GM12878 (cell line): Measurements from ENCODE around the gene GTPBP1. TPM values are rescaled to one million over a fixed set of nuclear protein-coding genes. Genes with fewer than 3 reads are reported as not detected.

Experiments used
- BCL11A ChIP-seq: IDR thresholded peaks from 2 replicates; pipeline ENCODE4 v1.6.1; 2011; ENCODE audit warnings: low read depth, low read length
- CBX5 ChIP-seq: sonication (generic); IDR thresholded peaks from 2 replicates; pipeline ENCODE4 v1.6.1; 2016; ENCODE audit warnings: low read depth, moderate library complexity, mild to moderate bottlenecking, inconsistent platforms
- CREM ChIP-seq: IDR thresholded peaks from 2 replicates; pipeline ENCODE4 v1.6.1; 2014; ENCODE audit warnings: antibody characterized with exemption, low read depth
- FOXM1 ChIP-seq: IDR thresholded peaks from 2 replicates; pipeline ENCODE4 v1.6.1; 2012; ENCODE audit warnings: low read depth, mild to moderate bottlenecking, inconsistent platforms, low read length, moderate library complexity
- GATAD2B ChIP-seq: fragments of 450-650 bp; conservative IDR thresholded peaks from 2 replicates; pipeline ENCODE4 v1.6.1; 2017; ENCODE audit warnings: low read depth, mild to moderate bottlenecking, moderate library complexity
- HDAC2 ChIP-seq: fragments of 200-600 bp; sonication (generic); IDR thresholded peaks from 2 replicates; pipeline ENCODE4 v1.6.1; 2017
- PAX5 ChIP-seq: IDR thresholded peaks from 2 replicates; pipeline ENCODE4 v1.6.1; 2011; ENCODE audit warnings: low read depth, low read length, borderline replicate concordance
- POLR2A ChIP-seq: IDR thresholded peaks from 2 replicates; pipeline ENCODE4 v1.6.1; 2011; ENCODE audit warnings: low read depth, mild to moderate bottlenecking, low read length
- RAD21 ChIP-seq: IDR thresholded peaks from 2 replicates; pipeline ENCODE4 v1.6.1; 2011; ENCODE audit warnings: mild to moderate bottlenecking, low read depth, low read length, moderate library complexity; ENCODE audit not compliant: insufficient read depth
- SIX5 ChIP-seq: IDR thresholded peaks from 2 replicates; pipeline ENCODE4 v1.6.1; 2011; ENCODE audit warnings: mild to moderate bottlenecking, low read depth, low read length, moderate library complexity; ENCODE audit not compliant: severe bottlenecking
- SMC3 ChIP-seq: IDR thresholded peaks from 2 replicates; pipeline ENCODE4 v1.6.1; 2011; ENCODE audit warnings: low read length, improper control_type of control experiment, borderline replicate concordance
- STAT3 ChIP-seq: IDR thresholded peaks from 2 replicates; pipeline ENCODE4 v1.6.1; 2011; ENCODE audit warnings: low read depth, low read length, improper control_type of control experiment
- ZNF384 ChIP-seq: IDR thresholded peaks from 2 replicates; pipeline ENCODE4 v1.6.1; 2012; ENCODE audit warnings: low read depth, mild to moderate bottlenecking, low read length, improper control_type of control experiment, borderline replicate concordance
- ZNF622 ChIP-seq: fragments of 450-650 bp; IDR thresholded peaks from 2 replicates; pipeline ENCODE4 v1.6.1; 2017; ENCODE audit warnings: mild to moderate bottlenecking, inconsistent platforms
- ZZZ3 ChIP-seq: IDR thresholded peaks from 2 replicates; pipeline ENCODE4 v1.6.1; 2011; ENCODE audit warnings: low read depth; ENCODE audit not compliant: control insufficient read depth, insufficient read length
- polyA plus RNA-seq, 11 experiments: library from polyadenylated mRNA; depleted of rRNA in 4 of 11; unstranded in 6 of 11; stranded (reverse) in 5 of 11; fragments of >200 nt; fragmentation: Nextera tagmentation in 4 of 11; fragmentation: Illumina TruSeq in 1 of 11; extraction: Ambion mirVana in 4 of 11; extraction: Trizol in 1 of 11; gene quantifications; 1 replicate in 1 of 11; 2 replicates in 10 of 11; pipeline versions ENCODE4 v1.2.1 to v1.2.3, GENCODE V29; 2011 to 2016; ENCODE audit warnings: inconsistent platforms in 2 of 11, missing spikeins in 2 of 11, low read depth in 1 of 11
- total RNA-seq, 4 experiments: library from RNA; depleted of rRNA in 3 of 4; stranded (reverse); fragments of >200 nt in 3 of 4; fragmentation: Illumina TruSeq in 1 of 4; extraction: Trizol in 1 of 4; gene quantifications; 2 replicates each; pipeline versions ENCODE4 v1.2.1 to v1.2.3, GENCODE V29; 2013 to 2021
- TF ChIP-seq, protein P1 (sequence below): fragments of 450-650 bp; IDR thresholded peaks from 2 replicates; pipeline ENCODE4 v1.6.1; 2017; ENCODE audit warnings: mild to moderate bottlenecking, moderate library complexity
- TF ChIP-seq, protein P2 (sequence below), 3 experiments: IDR thresholded peaks in 2 of 3; conservative IDR thresholded peaks in 1 of 3; 2 replicates each; pipeline ENCODE4 v1.5.1; 2011; ENCODE audit warnings: low read depth in 3 of 3, low read length in 3 of 3, mild to moderate bottlenecking in 3 of 3, control low read depth in 2 of 3, moderate library complexity in 2 of 3, inconsistent platforms in 1 of 3, mixed read lengths in 1 of 3; ENCODE audit not compliant: control insufficient read depth in 2 of 3, insufficient read depth in 1 of 3; ENCODE audit errors: extremely low read depth in 1 of 3

Gene GTPBP1
- total and polyA plus RNA-seq, 10 of the 15 experiments (the other 5 are each of a cell fraction or from before 2014, with no cell fraction given), result 0.89 to 63.1 (median 34.2) TPM

DNA sequence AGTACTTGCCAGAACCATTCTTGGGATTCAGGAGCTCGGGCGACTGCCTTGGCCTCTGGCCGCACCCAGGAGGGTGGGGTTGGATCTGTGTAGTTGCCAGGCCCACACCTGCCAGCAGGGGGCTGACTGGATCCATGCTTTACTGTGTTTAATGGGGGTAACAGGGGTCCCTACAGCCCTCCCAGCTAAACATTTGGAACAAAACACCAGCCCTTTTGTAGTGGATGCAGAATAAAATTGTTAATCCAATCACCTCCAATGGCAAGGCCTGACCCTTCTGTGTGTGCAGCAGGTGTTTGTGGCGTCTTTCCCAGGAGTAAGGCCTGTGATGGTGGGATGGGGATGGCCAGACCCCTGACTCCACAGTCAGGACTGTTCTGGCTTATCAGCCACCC, 27.6 kb downstream of the GTPBP1 start (continued):
- TF ChIP-seq, protein P1, sequence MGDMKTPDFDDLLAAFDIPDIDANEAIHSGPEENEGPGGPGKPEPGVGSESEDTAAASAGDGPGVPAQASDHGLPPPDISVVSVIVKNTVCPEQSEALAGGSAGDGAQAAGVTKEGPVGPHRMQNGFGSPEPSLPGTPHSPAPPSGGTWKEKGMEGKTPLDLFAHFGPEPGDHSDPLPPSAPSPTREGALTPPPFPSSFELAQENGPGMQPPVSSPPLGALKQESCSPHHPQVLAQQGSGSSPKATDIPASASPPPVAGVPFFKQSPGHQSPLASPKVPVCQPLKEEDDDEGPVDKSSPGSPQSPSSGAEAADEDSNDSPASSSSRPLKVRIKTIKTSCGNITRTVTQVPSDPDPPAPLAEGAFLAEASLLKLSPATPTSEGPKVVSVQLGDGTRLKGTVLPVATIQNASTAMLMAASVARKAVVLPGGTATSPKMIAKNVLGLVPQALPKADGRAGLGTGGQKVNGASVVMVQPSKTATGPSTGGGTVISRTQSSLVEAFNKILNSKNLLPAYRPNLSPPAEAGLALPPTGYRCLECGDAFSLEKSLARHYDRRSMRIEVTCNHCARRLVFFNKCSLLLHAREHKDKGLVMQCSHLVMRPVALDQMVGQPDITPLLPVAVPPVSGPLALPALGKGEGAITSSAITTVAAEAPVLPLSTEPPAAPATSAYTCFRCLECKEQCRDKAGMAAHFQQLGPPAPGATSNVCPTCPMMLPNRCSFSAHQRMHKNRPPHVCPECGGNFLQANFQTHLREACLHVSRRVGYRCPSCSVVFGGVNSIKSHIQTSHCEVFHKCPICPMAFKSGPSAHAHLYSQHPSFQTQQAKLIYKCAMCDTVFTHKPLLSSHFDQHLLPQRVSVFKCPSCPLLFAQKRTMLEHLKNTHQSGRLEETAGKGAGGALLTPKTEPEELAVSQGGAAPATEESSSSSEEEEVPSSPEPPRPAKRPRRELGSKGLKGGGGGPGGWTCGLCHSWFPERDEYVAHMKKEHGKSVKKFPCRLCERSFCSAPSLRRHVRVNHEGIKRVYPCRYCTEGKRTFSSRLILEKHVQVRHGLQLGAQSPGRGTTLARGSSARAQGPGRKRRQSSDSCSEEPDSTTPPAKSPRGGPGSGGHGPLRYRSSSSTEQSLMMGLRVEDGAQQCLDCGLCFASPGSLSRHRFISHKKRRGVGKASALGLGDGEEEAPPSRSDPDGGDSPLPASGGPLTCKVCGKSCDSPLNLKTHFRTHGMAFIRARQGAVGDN, result no peak
- TF ChIP-seq FOXM1, result no peak; the same call in 1 of the 2 replicates
- no peak for TF ChIP-seq PAX5
- TF ChIP-seq ZNF622, result no peak
- no peak for TF ChIP-seq HDAC2
- no peak for TF ChIP-seq SIX5
- TF ChIP-seq SMC3, result peak; percentile 48; the same call in 1 of the 2 replicates
- TF ChIP-seq STAT3, result no peak
- no peak for TF ChIP-seq CBX5
- TF ChIP-seq, protein P2, sequence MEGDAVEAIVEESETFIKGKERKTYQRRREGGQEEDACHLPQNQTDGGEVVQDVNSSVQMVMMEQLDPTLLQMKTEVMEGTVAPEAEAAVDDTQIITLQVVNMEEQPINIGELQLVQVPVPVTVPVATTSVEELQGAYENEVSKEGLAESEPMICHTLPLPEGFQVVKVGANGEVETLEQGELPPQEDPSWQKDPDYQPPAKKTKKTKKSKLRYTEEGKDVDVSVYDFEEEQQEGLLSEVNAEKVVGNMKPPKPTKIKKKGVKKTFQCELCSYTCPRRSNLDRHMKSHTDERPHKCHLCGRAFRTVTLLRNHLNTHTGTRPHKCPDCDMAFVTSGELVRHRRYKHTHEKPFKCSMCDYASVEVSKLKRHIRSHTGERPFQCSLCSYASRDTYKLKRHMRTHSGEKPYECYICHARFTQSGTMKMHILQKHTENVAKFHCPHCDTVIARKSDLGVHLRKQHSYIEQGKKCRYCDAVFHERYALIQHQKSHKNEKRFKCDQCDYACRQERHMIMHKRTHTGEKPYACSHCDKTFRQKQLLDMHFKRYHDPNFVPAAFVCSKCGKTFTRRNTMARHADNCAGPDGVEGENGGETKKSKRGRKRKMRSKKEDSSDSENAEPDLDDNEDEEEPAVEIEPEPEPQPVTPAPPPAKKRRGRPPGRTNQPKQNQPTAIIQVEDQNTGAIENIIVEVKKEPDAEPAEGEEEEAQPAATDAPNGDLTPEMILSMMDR (IDR thresholded peaks at IDR 0.05 in 2 of 3, conservative IDR thresholded peaks at IDR 0.05 in 1 of 3; ENCODE audit: control insufficient read depth in 2 of 3, extremely low read depth in 1 of 3, insufficient read depth in 1 of 3, low read depth in 3 of 3, low read length in 3 of 3), result peak; percentile 74 to 86 (median 77)
- TF ChIP-seq ZZZ3, result no peak
- peak; percentile 53 for TF ChIP-seq POLR2A
- TF ChIP-seq ZNF384, result no peak
- TF ChIP-seq CREM, result no peak
- TF ChIP-seq RAD21, result peak; percentile 50; the same call in 1 of the 2 replicates
- no peak for TF ChIP-seq GATAD2B
- TF ChIP-seq BCL11A, result no peak
